ENCODE results near the gene ALDH9A1. TPM values are rescaled to one million over a fixed set of nuclear protein-coding genes. Genes with fewer than 3 reads are reported as not detected.

ALDH9A1 gene
- total RNA-seq, 1 donor from 2014 or later, result 68.2 TPM

- Histone ChIP-seq H3K27me3 (ENCODE audit: insufficient read depth, low read length) (peaks cover 2% of the 10 kb centered on the region), H4K20me1 (ENCODE audit: insufficient read depth, low read length) (no peaks in the 10 kb centered on the region), H3K4me1 (ENCODE audit: insufficient read depth, low read length) (no peaks in the 10 kb centered on the region), H3K9me3 (ENCODE audit: insufficient read depth, low read depth, low read length) (no peaks in the 10 kb centered on the region), H3K9ac (ENCODE audit: low read length) (no peak overlapping the region), H3K27ac (ENCODE audit: low read depth, low read length) (no peak overlapping the region), H3K36me3 (ENCODE audit: insufficient read depth, low read length) (no peaks in the 10 kb centered on the region), H3K79me2 (ENCODE audit: insufficient read depth, low read length) (no peaks in the 10 kb centered on the region), H3K4me2 (ENCODE audit: low read length) (no peak overlapping the region), H3K4me3 (ENCODE audit: insufficient read depth, low read depth, low read length) (no peak overlapping the region), H2AFZ (ENCODE audit: low read depth, low read length) (no peak overlapping the region)
- no peaks in the 10 kb centered on the region for H3K36me3 Mint-ChIP-seq (ENCODE audit: low read depth, unreplicated experiment)
- H3K9me3 Mint-ChIP-seq (ENCODE audit: unreplicated experiment), result peaks cover 2% of the 10 kb centered on the region
- H3K4me3 Mint-ChIP-seq (ENCODE audit: unreplicated experiment), result no peak overlapping the region
- no peak overlapping the region for H3K27ac Mint-ChIP-seq (ENCODE audit: unreplicated experiment)
- H3K4me1 Mint-ChIP-seq (ENCODE audit: low read depth, unreplicated experiment), result no peaks in the 10 kb centered on the region
- DNase-seq (ENCODE audit: low read depth), result no peak
- TF ChIP-seq CTCF (IDR thresholded peaks at IDR 0.05; ENCODE audit: insufficient read depth, low read depth, low read length) (no peak), EZH2 (IDR thresholded peaks at IDR 0.05; ENCODE audit: insufficient read depth, low read length) (no peak)
- peaks cover 20% of the 10 kb centered on the region for H3K27me3 Mint-ChIP-seq (ENCODE audit: low read depth, unreplicated experiment)
- no peak for FAIRE-seq
Measured at GRCh38 chr1:165619647-165620151, 78.7 kb downstream of the ALDH9A1 start.

- no peak overlapping the region for H3K4me3 ChIP-seq (ENCODE audit: insufficient read depth, low read depth, low read length)
- Mint-ChIP-seq H3K27ac (ENCODE audit: unreplicated experiment) (no peak overlapping the region), H3K4me1 (ENCODE audit: low read depth, unreplicated experiment) (no peaks in the 10 kb centered on the region), H3K9me3 (ENCODE audit: unreplicated experiment) (peaks cover 2% of the 10 kb centered on the region), H3K36me3 (ENCODE audit: low read depth, unreplicated experiment) (no peaks in the 10 kb centered on the region), H3K4me3 (ENCODE audit: unreplicated experiment) (no peak overlapping the region), H3K27me3 (ENCODE audit: low read depth, unreplicated experiment) (peaks cover 20% of the 10 kb centered on the region)
- no peaks in the 10 kb centered on the region for H3K4me1 ChIP-seq (ENCODE audit: insufficient read depth, low read length)
- H2AFZ ChIP-seq (ENCODE audit: low read depth, low read length), result no peak overlapping the region
- DNase-seq (ENCODE audit: low read depth), result no peak
- H4K20me1 ChIP-seq (ENCODE audit: insufficient read depth, low read length), result no peaks in the 10 kb centered on the region
- no peak for FAIRE-seq
- H3K79me2 ChIP-seq (ENCODE audit: insufficient read depth, low read length), result no peaks in the 10 kb centered on the region
- peaks cover 2% of the 10 kb centered on the region for H3K27me3 ChIP-seq (ENCODE audit: insufficient read depth, low read length)
- no peaks in the 10 kb centered on the region for H3K9me3 ChIP-seq (ENCODE audit: insufficient read depth, low read depth, low read length)
- no peaks in the 10 kb centered on the region for H3K36me3 ChIP-seq (ENCODE audit: insufficient read depth, low read length)
- TF ChIP-seq CTCF (IDR thresholded peaks at IDR 0.05; ENCODE audit: insufficient read depth, low read depth, low read length) (no peak), EZH2 (IDR thresholded peaks at IDR 0.05; ENCODE audit: insufficient read depth, low read length) (no peak)
- H3K4me2 ChIP-seq (ENCODE audit: low read length), result no peak overlapping the region
- no peak overlapping the region for H3K27ac ChIP-seq (ENCODE audit: low read depth, low read length)
- no peak overlapping the region for H3K9ac ChIP-seq (ENCODE audit: low read length)
Measured at GRCh38 chr1:165616987-165617546, 81.3 kb downstream of the ALDH9A1 start.

GRCh38 chr1:165616054-165616612, 82.2 kb downstream of the ALDH9A1 start:
- H4K20me1 ChIP-seq (ENCODE audit: insufficient read depth, low read length), result no peaks in the 10 kb centered on the region
- no peak overlapping the region for H3K9ac ChIP-seq (ENCODE audit: low read length)
- H3K27ac ChIP-seq (ENCODE audit: low read depth, low read length), result no peak overlapping the region
- TF ChIP-seq EZH2 (IDR thresholded peaks at IDR 0.05; ENCODE audit: insufficient read depth, low read length) (no peak), CTCF (IDR thresholded peaks at IDR 0.05; ENCODE audit: insufficient read depth, low read depth, low read length) (no peak)
- peaks cover 2% of the 10 kb centered on the region for H3K9me3 Mint-ChIP-seq (ENCODE audit: unreplicated experiment)
- no peaks in the 10 kb centered on the region for H3K36me3 ChIP-seq (ENCODE audit: insufficient read depth, low read length)
- H3K4me1 ChIP-seq (ENCODE audit: insufficient read depth, low read length), result no peaks in the 10 kb centered on the region
- peaks cover 20% of the 10 kb centered on the region for H3K27me3 Mint-ChIP-seq (ENCODE audit: low read depth, unreplicated experiment)
- peaks cover 3% of the 10 kb centered on the region for H3K27me3 ChIP-seq (ENCODE audit: insufficient read depth, low read length)
- H2AFZ ChIP-seq (ENCODE audit: low read depth, low read length), result no peak overlapping the region
- no peaks in the 10 kb centered on the region for H3K36me3 Mint-ChIP-seq (ENCODE audit: low read depth, unreplicated experiment)
- no peak overlapping the region for H3K4me2 ChIP-seq (ENCODE audit: low read length)
- H3K4me1 Mint-ChIP-seq (ENCODE audit: low read depth, unreplicated experiment), result no peaks in the 10 kb centered on the region
- FAIRE-seq (no peak), DNase-seq (ENCODE audit: low read depth) (no peak)
- H3K4me3 Mint-ChIP-seq (ENCODE audit: unreplicated experiment), result no peak overlapping the region
- no peaks in the 10 kb centered on the region for H3K79me2 ChIP-seq (ENCODE audit: insufficient read depth, low read length)
- no peak overlapping the region for H3K4me3 ChIP-seq (ENCODE audit: insufficient read depth, low read depth, low read length)
- H3K9me3 ChIP-seq (ENCODE audit: insufficient read depth, low read depth, low read length), result no peaks in the 10 kb centered on the region
- H3K27ac Mint-ChIP-seq (ENCODE audit: unreplicated experiment), result no peak overlapping the region

All from astrocyte (in vitro differentiated cells and primary cell).